HCT116 (cell line): ENCODE data around the gene CYP3A5.
A peak's percentile ranks its signal among the peaks of the same experiment; 100 is the strongest.

ENCODE experiments used
- EZH2 ChIP-seq: fragments of 200-600 bp; sonication (generic); IDR thresholded peaks from 2 replicates; pipeline ENCODE4 v1.6.1; 2017; ENCODE audit warnings: antibody characterized with exemption, mixed run types
- POLR2A ChIP-seq: IDR thresholded peaks from 2 replicates; pipeline ENCODE4 v1.7.0; 2011; ENCODE audit warnings: borderline replicate concordance; ENCODE audit not compliant: insufficient read depth, insufficient read length; ENCODE audit errors: extremely low read depth
- POLR2AphosphoS5 ChIP-seq: IDR thresholded peaks from 2 replicates; pipeline ENCODE4 v1.6.1; 2011; ENCODE audit warnings: mild to moderate bottlenecking, low read depth, low read length, moderate library complexity
- RAD21 ChIP-seq: IDR thresholded peaks from 2 replicates; pipeline ENCODE4 v1.6.1; 2012; ENCODE audit warnings: low read depth, mild to moderate bottlenecking
- TCF7L2 ChIP-seq: IDR thresholded peaks from 2 replicates; pipeline ENCODE4 v1.7.0; 2011; ENCODE audit warnings: borderline replicate concordance, inconsistent platforms; ENCODE audit not compliant: insufficient read depth, insufficient read length; ENCODE audit errors: extremely low read depth
- ZFX ChIP-seq: fragments of 450-650 bp; IDR thresholded peaks from 2 replicates; pipeline ENCODE4 v1.6.1; 2017
- ZNF274 ChIP-seq: fragments of 200-500 bp; sonication (Bioruptor generic); IDR thresholded peaks from 2 replicates; pipeline ENCODE4 v1.6.1; 2014; ENCODE audit warnings: mild to moderate bottlenecking, low read depth, low read length, inconsistent platforms
- TF ChIP-seq, protein P1 (sequence below), 3 experiments: fragments of 200-600 bp in 1 of 3; sonication (generic) in 1 of 3; IDR thresholded peaks in 2 of 3; conservative IDR thresholded peaks in 1 of 3; 2 replicates each; pipeline ENCODE4 v1.5.1; 2012 to 2017; ENCODE audit warnings: low read depth in 2 of 3, low read length in 2 of 3, antibody characterized with exemption in 1 of 3, borderline replicate concordance in 1 of 3, control low read depth in 1 of 3, mild to moderate bottlenecking in 1 of 3, mixed read lengths in 1 of 3, mixed run types in 1 of 3, moderate library complexity in 1 of 3; ENCODE audit not compliant: insufficient read depth in 1 of 3
- TF ChIP-seq, protein P2 (sequence below): IDR thresholded peaks from 2 replicates; pipeline ENCODE4 v1.6.1; 2012; ENCODE audit warnings: low read depth

GRCh38 chr7:99616359-99617191 lies 63.2 kb downstream of the CYP3A5 start, which contains the start of gene ZSCAN25:
- peak; percentile 93 for TF ChIP-seq POLR2AphosphoS5
- TF ChIP-seq, protein P1, sequence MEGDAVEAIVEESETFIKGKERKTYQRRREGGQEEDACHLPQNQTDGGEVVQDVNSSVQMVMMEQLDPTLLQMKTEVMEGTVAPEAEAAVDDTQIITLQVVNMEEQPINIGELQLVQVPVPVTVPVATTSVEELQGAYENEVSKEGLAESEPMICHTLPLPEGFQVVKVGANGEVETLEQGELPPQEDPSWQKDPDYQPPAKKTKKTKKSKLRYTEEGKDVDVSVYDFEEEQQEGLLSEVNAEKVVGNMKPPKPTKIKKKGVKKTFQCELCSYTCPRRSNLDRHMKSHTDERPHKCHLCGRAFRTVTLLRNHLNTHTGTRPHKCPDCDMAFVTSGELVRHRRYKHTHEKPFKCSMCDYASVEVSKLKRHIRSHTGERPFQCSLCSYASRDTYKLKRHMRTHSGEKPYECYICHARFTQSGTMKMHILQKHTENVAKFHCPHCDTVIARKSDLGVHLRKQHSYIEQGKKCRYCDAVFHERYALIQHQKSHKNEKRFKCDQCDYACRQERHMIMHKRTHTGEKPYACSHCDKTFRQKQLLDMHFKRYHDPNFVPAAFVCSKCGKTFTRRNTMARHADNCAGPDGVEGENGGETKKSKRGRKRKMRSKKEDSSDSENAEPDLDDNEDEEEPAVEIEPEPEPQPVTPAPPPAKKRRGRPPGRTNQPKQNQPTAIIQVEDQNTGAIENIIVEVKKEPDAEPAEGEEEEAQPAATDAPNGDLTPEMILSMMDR (IDR thresholded peaks at IDR 0.05 in 2 of 3, conservative IDR thresholded peaks at IDR 0.05 in 1 of 3; ENCODE audit: borderline replicate concordance in 1 of 3, insufficient read depth in 1 of 3, low read depth in 2 of 3, low read length in 2 of 3) = peak; percentile 43 to 53 (median 51)
- no peak for TF ChIP-seq ZNF274
- no peak for TF ChIP-seq EZH2
- TF ChIP-seq POLR2A = peak; percentile 77
- no peak for TF ChIP-seq TCF7L2
- TF ChIP-seq RAD21 = peak; percentile 65
- TF ChIP-seq, protein P2, sequence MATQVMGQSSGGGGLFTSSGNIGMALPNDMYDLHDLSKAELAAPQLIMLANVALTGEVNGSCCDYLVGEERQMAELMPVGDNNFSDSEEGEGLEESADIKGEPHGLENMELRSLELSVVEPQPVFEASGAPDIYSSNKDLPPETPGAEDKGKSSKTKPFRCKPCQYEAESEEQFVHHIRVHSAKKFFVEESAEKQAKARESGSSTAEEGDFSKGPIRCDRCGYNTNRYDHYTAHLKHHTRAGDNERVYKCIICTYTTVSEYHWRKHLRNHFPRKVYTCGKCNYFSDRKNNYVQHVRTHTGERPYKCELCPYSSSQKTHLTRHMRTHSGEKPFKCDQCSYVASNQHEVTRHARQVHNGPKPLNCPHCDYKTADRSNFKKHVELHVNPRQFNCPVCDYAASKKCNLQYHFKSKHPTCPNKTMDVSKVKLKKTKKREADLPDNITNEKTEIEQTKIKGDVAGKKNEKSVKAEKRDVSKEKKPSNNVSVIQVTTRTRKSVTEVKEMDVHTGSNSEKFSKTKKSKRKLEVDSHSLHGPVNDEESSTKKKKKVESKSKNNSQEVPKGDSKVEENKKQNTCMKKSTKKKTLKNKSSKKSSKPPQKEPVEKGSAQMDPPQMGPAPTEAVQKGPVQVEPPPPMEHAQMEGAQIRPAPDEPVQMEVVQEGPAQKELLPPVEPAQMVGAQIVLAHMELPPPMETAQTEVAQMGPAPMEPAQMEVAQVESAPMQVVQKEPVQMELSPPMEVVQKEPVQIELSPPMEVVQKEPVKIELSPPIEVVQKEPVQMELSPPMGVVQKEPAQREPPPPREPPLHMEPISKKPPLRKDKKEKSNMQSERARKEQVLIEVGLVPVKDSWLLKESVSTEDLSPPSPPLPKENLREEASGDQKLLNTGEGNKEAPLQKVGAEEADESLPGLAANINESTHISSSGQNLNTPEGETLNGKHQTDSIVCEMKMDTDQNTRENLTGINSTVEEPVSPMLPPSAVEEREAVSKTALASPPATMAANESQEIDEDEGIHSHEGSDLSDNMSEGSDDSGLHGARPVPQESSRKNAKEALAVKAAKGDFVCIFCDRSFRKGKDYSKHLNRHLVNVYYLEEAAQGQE = no peak
- TF ChIP-seq ZFX = peak; percentile 92
